ENCODE data around the gene WDR87. TPM values are rescaled to one million over a fixed set of nuclear protein-coding genes. Genes with fewer than 3 reads are reported as not detected.
"Not testable (repeated sequence)": the region's sequence is repeated elsewhere in the genome, so short reads cannot be mapped to it uniquely, and the experiment has no call there.

The WDR87 gene
- total RNA-seq, 2 experiments from 2014 or later = not detected

GRCh38 chr19:37924573-37924972 is 18.2 kb upstream of the WDR87 start:
- H3K4me3 Mint-ChIP-seq; ATAC-seq (ENCODE audit: low read depth); H3K27ac Mint-ChIP-seq; H3K9me3 Mint-ChIP-seq; POLR2A ChIA-PET; H3K27me3 Mint-ChIP-seq; DNase-seq; H3K36me3 Mint-ChIP-seq: not testable (repeated sequence)
- H3K4me1 Mint-ChIP-seq = peaks cover 12% of the 10 kb centered on the region

- ATAC-seq (ENCODE audit: low read depth) = no peak
- DNase-seq = no peak
- H3K4me1 Mint-ChIP-seq = peaks cover 16% of the 10 kb centered on the region
- peak overlapping the region; percentile 20 for H3K27ac Mint-ChIP-seq
- no peak overlapping the region for H3K4me3 Mint-ChIP-seq
- peaks cover 5% of the 10 kb centered on the region for H3K36me3 Mint-ChIP-seq
- no peaks in the 10 kb centered on the region for H3K9me3 Mint-ChIP-seq
- H3K27me3 Mint-ChIP-seq = no peaks in the 10 kb centered on the region
- POLR2A ChIA-PET = no interaction called here
Observed at GRCh38 chr19:37920591-37921450, 14.4 kb upstream of the WDR87 start.

- DNase-seq = no peak
- H3K27ac Mint-ChIP-seq = peak overlapping the region; percentile 65
- H3K36me3 Mint-ChIP-seq = peaks cover 5% of the 10 kb centered on the region
- ATAC-seq (ENCODE audit: low read depth) = peak; percentile 56
- H3K9me3 Mint-ChIP-seq = no peaks in the 10 kb centered on the region
- peak overlapping the region; percentile 14 for H3K4me3 Mint-ChIP-seq
- POLR2A ChIA-PET = no interaction called here
- H3K27me3 Mint-ChIP-seq = no peaks in the 10 kb centered on the region
- peaks cover 10% of the 10 kb centered on the region for H3K4me1 Mint-ChIP-seq
Observed at GRCh38 chr19:37914908-37915307, 8.5 kb upstream of the WDR87 start.

GRCh38 chr19:37909661-37910199 is 3.3 kb upstream of the WDR87 start:
- no peaks in the 10 kb centered on the region for H3K27me3 Mint-ChIP-seq
- H3K27ac Mint-ChIP-seq = no peak overlapping the region
- DNase-seq (no peak), ATAC-seq (ENCODE audit: low read depth) (no peak)
- POLR2A ChIA-PET = no interaction called here
- no peaks in the 10 kb centered on the region for H3K9me3 Mint-ChIP-seq
- H3K36me3 Mint-ChIP-seq = no peaks in the 10 kb centered on the region
- no peak overlapping the region for H3K4me3 Mint-ChIP-seq
- H3K4me1 Mint-ChIP-seq = peaks cover 21% of the 10 kb centered on the region

GRCh38 chr19:37907735-37908455 is 1.5 kb upstream of the WDR87 start:
- POLR2A ChIA-PET = interaction anchor here (0.5 to 4.0 kb wide), 8 partner anchors 9 to 606 kb away, joined by 3 to 35 read pairs (median 4); partner anchors contain the start of genes GGN and ZNF527

GRCh38 chr19:37906869-37907734 is 708 bp upstream of the WDR87 start, which contains the start of gene SIPA1L3:
SIPA1L3 (plus strand) TSS chr19:37907208; CDS start chr19:38081566, 174,358 bp downstream.
- no peaks in the 10 kb centered on the region for H3K36me3 Mint-ChIP-seq
- POLR2A ChIA-PET = interaction anchor here (0.6 to 4.0 kb wide), 14 partner anchors 10 to 536 kb away, joined by 3 to 35 read pairs (median 4); partner anchors contain the start of genes CATSPERG, GGN, PSMD8 and ZNF527
- peaks cover 21% of the 10 kb centered on the region for H3K4me1 Mint-ChIP-seq
- ATAC-seq (ENCODE audit: low read depth) = peak; percentile 99
- DNase-seq = peak; percentile 92
- peak within 1 kb of the TSS; percentile 81 for H3K4me3 Mint-ChIP-seq
- H3K27ac Mint-ChIP-seq = peak within 1 kb of the TSS; percentile 81
- no peaks in the 10 kb centered on the region for H3K27me3 Mint-ChIP-seq
- H3K9me3 Mint-ChIP-seq = no peaks in the 10 kb centered on the region

More at GRCh38 chr19:37907735-37908455, 1.5 kb upstream of the WDR87 start:
- peak overlapping the region; percentile 81 for H3K4me3 Mint-ChIP-seq
- H3K36me3 Mint-ChIP-seq = no peaks in the 10 kb centered on the region
- H3K9me3 Mint-ChIP-seq = no peaks in the 10 kb centered on the region
- H3K27me3 Mint-ChIP-seq = no peaks in the 10 kb centered on the region
- DNase-seq = no peak
- no peak for ATAC-seq (ENCODE audit: low read depth)
- H3K27ac Mint-ChIP-seq = no peak overlapping the region
- peaks cover 21% of the 10 kb centered on the region for H3K4me1 Mint-ChIP-seq

GRCh38 chr19:37903096-37903495 is 3.3 kb downstream of the WDR87 start:
- POLR2A ChIA-PET = interaction anchor here (1.0 to 1.8 kb wide), 3 partner anchors 146 to 417 kb away, joined by 3 to 5 read pairs (median 4); partner anchors contain the start of gene KCNK6
- Mint-ChIP-seq H3K36me3 (no peaks in the 10 kb centered on the region), H3K4me1 (peaks cover 10% of the 10 kb centered on the region), H3K27me3 (no peaks in the 10 kb centered on the region), H3K27ac (no peak overlapping the region), H3K9me3 (no peaks in the 10 kb centered on the region), H3K4me3 (no peak overlapping the region)
- no peak for DNase-seq
- no peak for ATAC-seq (ENCODE audit: low read depth)

GRCh38 chr19:37902668-37903067 is 3.7 kb downstream of the WDR87 start:
- Mint-ChIP-seq H3K27me3 (no peaks in the 10 kb centered on the region), H3K27ac (no peak overlapping the region), H3K4me3 (no peak overlapping the region), H3K9me3 (no peaks in the 10 kb centered on the region), H3K4me1 (peaks cover 7% of the 10 kb centered on the region), H3K36me3 (no peaks in the 10 kb centered on the region)
- POLR2A ChIA-PET = interaction anchor here (1.0 to 1.8 kb wide), 4 partner anchors 147 to 532 kb away, joined by 3 to 5 read pairs (median 4); partner anchors contain the start of genes KCNK6 and ZNF527
- DNase-seq (peak; percentile 75), ATAC-seq (ENCODE audit: low read depth) (peak; percentile 20)

GRCh38 chr19:37899966-37900365 is 6.4 kb downstream of the WDR87 start:
- Mint-ChIP-seq H3K27ac (no peak overlapping the region), H3K9me3 (no peaks in the 10 kb centered on the region), H3K27me3 (no peaks in the 10 kb centered on the region), H3K36me3 (no peaks in the 10 kb centered on the region), H3K4me3 (no peak overlapping the region), H3K4me1 (no peaks in the 10 kb centered on the region)
- POLR2A ChIA-PET = no interaction called here
- ATAC-seq (ENCODE audit: low read depth) (no peak), DNase-seq (no peak)

- DNase-seq (no peak), ATAC-seq (ENCODE audit: low read depth) (no peak)
- Mint-ChIP-seq H3K4me1 (no peaks in the 10 kb centered on the region), H3K27ac (no peak overlapping the region), H3K4me3 (no peak overlapping the region), H3K9me3 (no peaks in the 10 kb centered on the region), H3K36me3 (no peaks in the 10 kb centered on the region), H3K27me3 (no peaks in the 10 kb centered on the region)
- POLR2A ChIA-PET = no interaction called here
Observed at GRCh38 chr19:37899453-37899852, 6.9 kb downstream of the WDR87 start.

- Mint-ChIP-seq H3K4me1 (no peaks in the 10 kb centered on the region), H3K36me3 (no peaks in the 10 kb centered on the region), H3K27me3 (no peaks in the 10 kb centered on the region), H3K27ac (no peak overlapping the region), H3K9me3 (peaks cover 2% of the 10 kb centered on the region), H3K4me3 (no peak overlapping the region)
- ATAC-seq (ENCODE audit: low read depth) (no peak), DNase-seq (no peak)
- POLR2A ChIA-PET = interaction anchor here (1.0 kb wide), 1 partner anchor 11 kb away, joined by 3 read pairs; the partner anchor contains the start of genes SIPA1L3 and WDR87
Observed at GRCh38 chr19:37896180-37896579, 10.2 kb downstream of the WDR87 start.

- ATAC-seq (ENCODE audit: low read depth) (no peak), DNase-seq (no peak)
- Mint-ChIP-seq H3K36me3 (no peaks in the 10 kb centered on the region), H3K4me1 (no peaks in the 10 kb centered on the region), H3K4me3 (no peak overlapping the region), H3K27ac (no peak overlapping the region), H3K9me3 (peaks cover 2% of the 10 kb centered on the region), H3K27me3 (peaks cover 2% of the 10 kb centered on the region)
- POLR2A ChIA-PET = interaction anchor here (0.6 kb wide), 1 partner anchor 1289 kb away, joined by 5 read pairs; no protein-coding TSS in a partner anchor
Observed at GRCh38 chr19:37893845-37894575, 12.4 kb downstream of the WDR87 start.

Data from activated naive CD8-positive, alpha-beta T cell treated with anti-CD3 and anti-CD28 coated beads, Interleukin-2, amount 10 ng/mL, durations not matched to agents 7 days and 5 days (primary cell).